CD4-positive, alpha-beta memory T cell (primary cell): ENCODE measurements around the gene GATAD2B. TPM values are rescaled to one million over a fixed set of nuclear protein-coding genes. Genes with fewer than 3 reads are reported as not detected.

Source experiments
- CTCF ChIA-PET: fragments of 350-600 bp; sonication (Branson Sonifier 250); formaldehyde crosslinking; loops from one replicate; lab custom pipeline; 2021; ENCODE audit warnings: inconsistent platforms; ENCODE audit not compliant: partially characterized antibody; lab: Charles Lee
- POLR2A ChIA-PET: fragments of 350-600 bp; sonication (Branson Sonifier 250); formaldehyde crosslinking; loops from one replicate; lab custom pipeline; 2021; ENCODE audit not compliant: partially characterized antibody; lab: Charles Lee
- DNase-seq, 5 donors: peaks; one replicate each; pipeline versions ENCODE4 v3.0.0 to v3.0.0-alpha.2; 2020 to 2022; ENCODE audit warnings: mixed read lengths in 1 of 5
- H3K27ac ChIP-seq: one replicate; pipeline ENCODE4 v1.7.0; 2013; ENCODE audit warnings: low read depth, low read length
- H3K27me3 ChIP-seq: 2 replicates; pipeline ENCODE4 v1.7.0; 2013; ENCODE audit warnings: mild to moderate bottlenecking, low read length, moderate library complexity; ENCODE audit not compliant: insufficient read depth
- H3K36me3 ChIP-seq: 2 replicates; pipeline ENCODE4 v1.7.0; 2013; ENCODE audit warnings: mild to moderate bottlenecking, low read length, moderate library complexity; ENCODE audit not compliant: insufficient read depth
- H3K4me1 ChIP-seq: 2 replicates; pipeline ENCODE4 v1.7.0; 2013; ENCODE audit warnings: mild to moderate bottlenecking, low read length, moderate library complexity; ENCODE audit not compliant: insufficient read depth
- H3K4me3 ChIP-seq, 2 donors: one replicate each; pipeline ENCODE4 v1.7.0; 2013; ENCODE audit warnings: low read length in 2 of 2, mild to moderate bottlenecking in 1 of 2
- H3K9me3 ChIP-seq, 2 donors: one replicate each; pipeline ENCODE4 v1.7.0; 2013; ENCODE audit warnings: low read length in 2 of 2, control low read depth in 1 of 2; ENCODE audit not compliant: control insufficient read depth in 1 of 2
- H3K27ac Mint-ChIP-seq, 7 donors: one replicate each; pipeline ENCODE4 v1.8.0; 2020 to 2021; ENCODE audit warnings: mixed read lengths in 7 of 7, mild to moderate bottlenecking in 6 of 7, inconsistent platforms in 3 of 7, moderate library complexity in 3 of 7
- H3K27me3 Mint-ChIP-seq, 2 donors: one replicate each; pipeline ENCODE4 v1.8.0; 2020 to 2021; ENCODE audit warnings: mixed read lengths in 2 of 2
- H3K36me3 Mint-ChIP-seq, 2 donors: one replicate each; pipeline ENCODE4 v1.8.0; 2020 to 2021; ENCODE audit warnings: mixed read lengths in 2 of 2, inconsistent platforms in 1 of 2, mild to moderate bottlenecking in 1 of 2
- H3K4me1 Mint-ChIP-seq, 4 donors: one replicate each; pipeline ENCODE4 v1.8.0; 2020 to 2021; ENCODE audit warnings: mixed read lengths in 4 of 4, mild to moderate bottlenecking in 1 of 4
- H3K4me3 Mint-ChIP-seq, 8 donors: one replicate each; pipeline ENCODE4 v1.8.0; 2020 to 2021; ENCODE audit warnings: mixed read lengths in 8 of 8, mild to moderate bottlenecking in 7 of 8, moderate library complexity in 6 of 8, inconsistent platforms in 3 of 8
- H3K9me3 Mint-ChIP-seq, 8 donors: one replicate each; pipeline ENCODE4 v1.8.0; 2020 to 2021; ENCODE audit warnings: mixed read lengths in 8 of 8, mild to moderate bottlenecking in 5 of 8, inconsistent platforms in 3 of 8, moderate library complexity in 1 of 8
- intact Hi-C: fragments of 100-400 bp; cut with micrococcal nuclease; formaldehyde crosslinking; loops from one replicate; pipeline ENCODE4 v1.15.1; 2023
- polyA plus RNA-seq, 2 donors: library from polyadenylated mRNA; unstranded; fragments of 300-500 nt; fragmentation: Illumina TruSeq; gene quantifications; one replicate each; pipeline ENCODE4 v1.2.3, GENCODE V29; 2021
- total RNA-seq, 2 experiments: library from RNA; stranded (reverse); gene quantifications; one replicate each; pipeline ENCODE4 v1.2.3, GENCODE V29; 2021

Gene GATAD2B
- total and polyA plus RNA-seq, 4 experiments from 2014 or later, result 1.8 to 104 (median 51.3) TPM

DNA sequence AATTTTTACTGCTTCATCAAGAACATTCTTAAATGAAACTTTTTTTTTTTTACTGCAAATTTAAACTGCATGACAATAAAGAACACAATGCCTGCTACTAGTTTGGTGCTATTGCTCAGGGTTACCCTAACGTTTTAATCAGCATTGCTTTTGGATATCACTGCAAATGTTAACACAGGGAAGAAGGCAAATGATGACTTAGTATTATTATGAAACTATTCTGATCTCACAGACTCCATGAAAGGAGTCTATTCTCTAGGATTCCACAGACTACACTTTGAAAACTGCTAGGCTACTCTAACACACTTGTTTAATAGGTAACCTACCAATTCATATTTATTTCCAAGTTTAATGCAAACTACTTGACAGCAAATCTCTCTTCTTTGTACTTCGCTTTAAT lies 49.8 kb downstream of the GATAD2B start:
- H3K36me3 Mint-ChIP-seq, result peaks cover 5 to 32% of the 10 kb centered on the region in 2 donors
- DNase-seq, result no peak
- intact Hi-C loops, result no loop called here
- peaks cover 23 to 54% (median 35%) of the 10 kb centered on the region in 4 donors for H3K4me1 Mint-ChIP-seq
- peak overlapping the region in 3 of 7 donors; percentile 64 to 83 (median 70) for H3K27ac Mint-ChIP-seq
- H3K27ac ChIP-seq, result no peak overlapping the region
- no peaks in the 10 kb centered on the region for H3K9me3 ChIP-seq
- H3K27me3 ChIP-seq, result no peaks in the 10 kb centered on the region
- H3K4me1 ChIP-seq, result peaks cover 14% of the 10 kb centered on the region
- no peaks in the 10 kb centered on the region for H3K27me3 Mint-ChIP-seq
- H3K4me3 Mint-ChIP-seq, result no peak overlapping the region
- ChIA-PET POLR2A (no interaction called here), CTCF (no interaction called here)
- H3K36me3 ChIP-seq, result no peaks in the 10 kb centered on the region
- no peaks in the 10 kb centered on the region for H3K9me3 Mint-ChIP-seq
- no peak overlapping the region for H3K4me3 ChIP-seq

DNA sequence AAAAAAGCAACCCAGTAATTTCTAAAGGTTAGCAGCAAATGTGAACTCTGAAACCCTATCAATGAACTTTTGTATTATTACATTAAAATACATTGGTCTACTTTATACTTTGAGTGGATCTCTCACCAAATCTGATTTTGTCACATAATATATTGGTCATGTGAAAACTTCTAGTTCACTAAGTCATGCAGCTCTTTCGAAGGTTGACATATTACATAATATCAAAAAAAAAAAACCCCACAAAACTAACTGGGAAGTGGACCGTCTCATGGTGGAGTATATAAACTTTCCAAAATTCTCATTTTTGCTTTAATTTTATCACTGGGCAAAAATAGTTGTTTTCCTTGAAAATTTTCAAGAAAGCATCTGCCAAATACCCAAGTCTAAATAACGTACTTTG lies 50.4 kb downstream of the GATAD2B start:
- CTCF ChIA-PET, result no interaction called here
- Mint-ChIP-seq H3K4me1 (peaks cover 22 to 54% (median 36%) of the 10 kb centered on the region in 4 donors), H3K27ac (peak overlapping the region in 2 of 7 donors; percentile 25 to 46), H3K27me3 (no peaks in the 10 kb centered on the region), H3K4me3 (no peak overlapping the region), H3K9me3 (no peaks in the 10 kb centered on the region), H3K36me3 (peaks cover 5 to 30% of the 10 kb centered on the region in 2 donors)
- Histone ChIP-seq H3K36me3 (no peaks in the 10 kb centered on the region), H3K4me3 (no peak overlapping the region), H3K27ac (no peak overlapping the region), H3K4me1 (peaks cover 12% of the 10 kb centered on the region), H3K9me3 (no peaks in the 10 kb centered on the region), H3K27me3 (no peaks in the 10 kb centered on the region)
- no peak for DNase-seq
- intact Hi-C loops, result no loop called here
- POLR2A ChIA-PET, result no interaction called here

DNA sequence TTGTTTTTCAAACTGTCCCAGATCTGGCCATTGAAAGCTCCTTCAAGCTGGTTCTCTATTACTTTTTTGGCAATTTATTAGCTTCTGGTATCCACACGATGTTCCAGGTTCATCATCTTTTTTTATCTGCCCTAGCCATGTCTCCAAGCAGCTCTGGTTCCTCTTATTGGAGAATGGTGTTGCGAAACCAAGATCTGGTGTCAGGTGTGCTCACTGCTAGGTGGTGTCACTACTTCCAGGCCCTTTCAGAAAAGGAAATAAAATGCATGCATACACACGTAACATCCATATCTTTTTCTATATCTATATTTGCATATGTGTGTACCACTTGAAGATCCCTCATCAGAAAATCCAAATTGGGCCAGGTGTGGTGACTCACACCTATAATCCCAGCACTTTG lies 53.3 kb downstream of the GATAD2B start:
- Histone ChIP-seq H3K4me3 (no peak overlapping the region), H3K27ac (no peak overlapping the region), H3K4me1 (peaks cover 22% of the 10 kb centered on the region), H3K36me3 (peaks cover under 1% of the 10 kb centered on the region), H3K27me3 (no peaks in the 10 kb centered on the region), H3K9me3 (no peaks in the 10 kb centered on the region)
- Mint-ChIP-seq H3K4me1 (peaks cover 25 to 61% (median 38%) of the 10 kb centered on the region in 4 donors), H3K27ac (peak overlapping the region in 4 of 7 donors; percentile 2 to 68 (median 31)), H3K9me3 (no peaks in the 10 kb centered on the region), H3K4me3 (no peak overlapping the region), H3K27me3 (no peaks in the 10 kb centered on the region), H3K36me3 (peaks cover 5 to 23% of the 10 kb centered on the region in 2 donors)
- POLR2A ChIA-PET, result interaction anchor here (1.0 to 1.3 kb wide), 2 partner anchors 75 to 117 kb away, joined by 3 to 4 read pairs; partner anchors contain the start of gene RAB13
- DNase-seq, result no peak
- CTCF ChIA-PET, result no interaction called here
- intact Hi-C loops, result no loop called here

DNA sequence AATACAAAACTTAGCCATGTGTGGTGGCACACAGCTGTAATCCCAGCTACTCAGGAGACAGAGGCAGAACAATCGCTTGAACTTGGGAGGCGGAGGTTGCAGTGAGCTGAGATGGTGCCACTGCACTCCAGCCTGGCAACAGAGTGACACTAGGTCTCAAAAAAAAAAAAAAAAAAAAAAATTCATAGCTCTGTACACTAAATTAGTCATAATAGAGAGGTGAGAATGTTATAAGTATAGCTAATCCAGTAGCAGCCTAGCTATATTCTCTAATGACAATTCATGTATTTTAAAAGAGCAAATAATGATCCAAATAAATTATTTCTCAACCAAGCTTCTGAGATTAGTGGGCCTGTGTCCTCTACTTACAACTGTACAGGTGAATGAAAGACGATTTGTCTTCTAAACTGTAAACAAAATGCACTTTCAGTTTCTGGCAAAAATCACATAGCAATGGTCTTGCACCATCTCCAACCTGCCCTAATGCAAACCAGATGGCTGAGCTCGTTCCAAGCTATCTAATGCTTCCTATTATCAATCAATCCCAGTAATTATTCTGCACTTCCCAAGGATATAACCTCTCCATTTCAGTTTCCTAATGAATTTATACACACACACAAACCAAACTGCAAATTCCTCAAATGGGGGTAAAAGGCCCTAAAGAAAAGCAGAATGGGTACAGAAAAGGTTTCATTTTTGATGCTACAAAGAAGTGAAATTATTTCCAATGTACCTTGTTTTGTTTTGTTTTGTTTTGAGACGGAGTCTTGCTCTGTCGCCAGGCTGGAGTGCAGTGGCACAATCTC lies 56.5 kb downstream of the GATAD2B start:
- peaks cover 19% of the 10 kb centered on the region for H3K4me1 ChIP-seq
- no peaks in the 10 kb centered on the region for H3K27me3 ChIP-seq
- intact Hi-C loops, result no loop called here
- H3K4me3 Mint-ChIP-seq, result peak overlapping the region in 3 of 8 donors; percentile 3 to 41 (median 20)
- POLR2A ChIA-PET, result interaction anchor here (1.0 to 1.4 kb wide), 3 partner anchors 9 to 79 kb away, joined by 3 read pairs; partner anchors contain the start of gene GATAD2B
- DNase-seq, result no peak
- no peaks in the 10 kb centered on the region for H3K9me3 Mint-ChIP-seq
- no peaks in the 10 kb centered on the region for H3K9me3 ChIP-seq
- H3K27ac ChIP-seq, result no peak overlapping the region
- H3K4me3 ChIP-seq, result no peak overlapping the region
- peaks cover 25 to 45% (median 31%) of the 10 kb centered on the region in 4 donors for H3K4me1 Mint-ChIP-seq
- H3K27ac Mint-ChIP-seq, result peak overlapping the region in 5 of 7 donors; percentile 46 to 71 (median 54)
- H3K27me3 Mint-ChIP-seq, result no peaks in the 10 kb centered on the region
- H3K36me3 ChIP-seq, result peaks cover 4% of the 10 kb centered on the region
- H3K36me3 Mint-ChIP-seq, result peaks cover 11 to 19% of the 10 kb centered on the region in 2 donors
- CTCF ChIA-PET, result interaction anchor here (0.6 to 1.4 kb wide), 4 partner anchors 45 to 397 kb away, joined by 3 to 5 read pairs (median 3); no protein-coding TSS in a partner anchor

DNA sequence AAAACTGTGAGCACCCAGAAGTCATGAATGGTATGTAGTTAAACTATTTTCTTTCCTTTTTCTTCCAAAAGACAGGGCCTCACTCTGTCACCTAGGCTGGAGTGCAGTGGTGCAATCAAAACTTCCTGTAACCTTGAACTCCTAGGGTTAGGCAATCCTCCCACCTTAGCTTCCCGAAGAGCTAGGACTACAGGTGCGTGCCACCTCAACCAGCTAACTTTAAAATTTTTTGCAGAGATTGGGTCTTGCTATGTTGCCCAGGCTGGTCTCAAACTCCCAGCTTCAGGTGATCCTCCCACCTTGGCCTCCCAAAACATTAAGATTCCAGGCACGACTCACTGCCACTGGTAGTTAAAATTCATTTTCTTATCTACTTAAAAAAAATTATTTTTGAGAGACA lies 62.5 kb downstream of the GATAD2B start:
- Mint-ChIP-seq H3K9me3 (peaks cover 0 to 1% (median 0%) of the 10 kb centered on the region in 8 donors), H3K4me1 (peaks cover 14 to 30% (median 21%) of the 10 kb centered on the region in 4 donors), H3K27ac (peak overlapping the region in 2 of 7 donors; percentile 51 to 56), H3K27me3 (no peaks in the 10 kb centered on the region), H3K36me3 (peaks cover 14 to 24% of the 10 kb centered on the region in 2 donors), H3K4me3 (no peak overlapping the region)
- no peak for DNase-seq
- CTCF ChIA-PET, result no interaction called here
- H3K27ac ChIP-seq, result no peak overlapping the region
- peaks cover 4% of the 10 kb centered on the region for H3K36me3 ChIP-seq
- H3K27me3 ChIP-seq, result no peaks in the 10 kb centered on the region
- H3K9me3 ChIP-seq, result no peaks in the 10 kb centered on the region
- H3K4me1 ChIP-seq, result peaks cover 13% of the 10 kb centered on the region
- POLR2A ChIA-PET, result no interaction called here
- intact Hi-C loops, result no loop called here
- no peak overlapping the region for H3K4me3 ChIP-seq

DNA sequence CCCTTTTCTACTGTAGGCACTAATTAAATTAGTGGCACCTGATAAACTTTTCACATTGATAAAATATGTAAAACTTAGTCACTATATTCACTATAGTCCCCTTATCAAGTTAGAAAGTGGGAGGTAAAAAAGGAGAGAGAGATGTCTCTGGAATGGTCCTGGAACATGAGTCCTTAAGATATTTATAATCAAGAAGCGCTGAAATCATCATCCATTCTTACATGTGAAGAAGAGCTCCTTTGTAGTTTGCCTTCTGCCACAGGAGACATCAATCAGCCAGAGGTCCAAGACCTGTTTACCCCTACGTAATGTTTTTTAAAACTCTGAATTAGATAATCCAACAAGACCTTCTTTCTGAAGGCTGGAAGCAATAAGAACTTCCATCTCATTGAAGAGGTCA lies 65.3 kb downstream of the GATAD2B start:
- peaks cover 13% of the 10 kb centered on the region for H3K4me1 ChIP-seq
- no peaks in the 10 kb centered on the region for H3K9me3 ChIP-seq
- POLR2A ChIA-PET, result no interaction called here
- intact Hi-C loops, result no loop called here
- H3K4me3 Mint-ChIP-seq, result no peak overlapping the region
- H3K36me3 Mint-ChIP-seq, result peaks cover 22 to 36% of the 10 kb centered on the region in 2 donors
- H3K27me3 ChIP-seq, result no peaks in the 10 kb centered on the region
- CTCF ChIA-PET, result no interaction called here
- peaks cover 6% of the 10 kb centered on the region for H3K36me3 ChIP-seq
- no peak overlapping the region for H3K27ac ChIP-seq
- DNase-seq, result no peak
- H3K4me1 Mint-ChIP-seq, result peaks cover 20 to 36% (median 23%) of the 10 kb centered on the region in 4 donors
- no peaks in the 10 kb centered on the region for H3K27me3 Mint-ChIP-seq
- H3K27ac Mint-ChIP-seq, result peak overlapping the region in 1 of 7 donors; percentile 50
- no peak overlapping the region for H3K4me3 ChIP-seq
- peaks cover 0 to 1% (median 0%) of the 10 kb centered on the region in 8 donors for H3K9me3 Mint-ChIP-seq

DNA sequence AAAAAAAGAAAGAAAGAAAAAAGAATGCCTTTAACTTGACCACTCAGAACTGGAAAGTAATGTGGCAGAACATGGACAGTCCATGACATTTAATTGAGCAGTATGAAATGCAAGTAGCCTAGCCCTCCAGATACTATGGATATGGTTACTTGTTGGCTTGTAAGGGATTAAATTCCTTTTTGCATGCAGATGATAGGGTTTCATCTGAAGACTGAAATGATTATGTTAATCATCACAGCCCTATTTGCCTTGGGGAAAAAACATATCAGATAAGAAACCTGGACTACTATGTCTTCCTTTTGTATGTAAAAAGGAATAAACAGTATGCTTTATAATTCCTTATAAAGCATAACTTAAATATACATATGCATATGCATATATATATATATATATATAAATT lies 66.0 kb downstream of the GATAD2B start:
- no peaks in the 10 kb centered on the region for H3K27me3 Mint-ChIP-seq
- no peak overlapping the region for H3K27ac Mint-ChIP-seq
- H3K4me3 Mint-ChIP-seq, result no peak overlapping the region
- CTCF ChIA-PET, result interaction anchor here (0.5 kb wide), 1 partner anchor 13 kb away, joined by 5 read pairs; no protein-coding TSS in a partner anchor
- no peak for DNase-seq
- H3K4me1 Mint-ChIP-seq, result peaks cover 22 to 40% (median 28%) of the 10 kb centered on the region in 4 donors
- H3K27ac ChIP-seq, result no peak overlapping the region
- intact Hi-C loops, result no loop called here
- no peaks in the 10 kb centered on the region for H3K9me3 ChIP-seq
- H3K36me3 ChIP-seq, result peaks cover 11% of the 10 kb centered on the region
- no peak overlapping the region for H3K4me3 ChIP-seq
- peaks cover 13% of the 10 kb centered on the region for H3K4me1 ChIP-seq
- peaks cover 0 to 1% (median 0%) of the 10 kb centered on the region in 8 donors for H3K9me3 Mint-ChIP-seq
- no peaks in the 10 kb centered on the region for H3K27me3 ChIP-seq
- peaks cover 29 to 41% of the 10 kb centered on the region in 2 donors for H3K36me3 Mint-ChIP-seq
- POLR2A ChIA-PET, result no interaction called here
